Adrenal gland (tissue), 12 donors: ENCODE data around the gene PPOX. TPM values are rescaled to one million over a fixed set of nuclear protein-coding genes. Genes with fewer than 3 reads are reported as not detected.

Experiments used
- DNase-seq, 7 donors: peaks; one replicate each; pipeline ENCODE4 v3.0.0-alpha.2; 2019 to 2020
- H3K27ac ChIP-seq, 5 donors: fragments of 200-600 bp; sonication (generic) in 4 of 5; 1 replicate in 3 of 5; 2 replicates in 2 of 5; pipeline versions ENCODE4 v1.5.1 to v1.8.0; 2016 to 2020; ENCODE audit warnings: mild to moderate bottlenecking in 1 of 5
- H3K27me3 ChIP-seq: fragments of 200-600 bp; 2 replicates; pipeline ENCODE4 v1.8.0; 2021
- H3K36me3 ChIP-seq, 2 donors: fragments of 200-600 bp; replicated peaks in 1 of 2; 1 replicate in 1 of 2; 2 replicates in 1 of 2; pipeline versions ENCODE4 v1.5.1 to v1.8.0; 2018 to 2022
- H3K4me1 ChIP-seq, 2 donors: fragments of 200-600 bp; replicated peaks in 1 of 2; 1 replicate in 1 of 2; 2 replicates in 1 of 2; pipeline versions ENCODE4 v1.5.1 to v1.8.0; 2018 to 2021
- H3K4me3 ChIP-seq, 4 donors: fragments of 200-600 bp; sonication (generic) in 3 of 4; one replicate each; pipeline ENCODE4 v1.5.1; 2016 to 2018
- H3K9me3 ChIP-seq, 3 donors: fragments of 200-600 bp; sonication (generic) in 1 of 3; replicated peaks in 1 of 3; 1 replicate in 2 of 3; 2 replicates in 1 of 3; pipeline versions ENCODE4 v1.5.1 to v1.8.0; 2016 to 2021
- POLR2A ChIP-seq, 2 donors: fragments of 450-650 bp; IDR thresholded peaks; one replicate each; pipeline ENCODE4 v1.6.1; 2017; ENCODE audit warnings: antibody characterized with exemption in 2 of 2, mild to moderate bottlenecking in 2 of 2, moderate library complexity in 1 of 2
- WGBS, 4 donors: extraction: QIAGEN DNeasy Blood & Tissue Kit in 2 of 4; methylation state at CpG; one replicate each; pipeline versions ENCODE4 v1.1.5 to v1.1.7; 2013 to 2017; 5-methylcytosine and 5-hydroxymethylcytosine counted together
- intact Hi-C, 2 donors: fragments of 100-400 bp; cut with DNase I; formaldehyde crosslinking; loops; one replicate each; pipeline versions ENCODE4 v1.14.1 to v1.15.0; 2022 to 2023
- polyA plus RNA-seq, 3 donors: library from polyadenylated mRNA; stranded (reverse); fragments of 200-250 nt in 2 of 3; fragments of 350-450 nt in 1 of 3; fragmentation: Illumina TruSeq in 1 of 3; extraction: RNeasy Lipid Tissue Mini Kit (QIAGEN cat#74804) in 1 of 3; gene quantifications; one replicate each; pipeline ENCODE4 v1.2.3, GENCODE V29; 2013 to 2014
- total RNA-seq, 9 donors: library from RNA; depleted of rRNA in 4 of 9; stranded (reverse); fragments of >200 nt in 4 of 9; fragments of 120-200 nt in 1 of 9; fragmentation: NEBNext Ultra II Directional in 1 of 9; extraction: Animal tissue kit (Norgen Biotek cat#: 25700) in 1 of 9; gene quantifications; one replicate each; pipeline versions ENCODE4 v1.1.0 to v1.2.4, GENCODE V29; 2013 to 2023
- TF ChIP-seq, protein P1 (sequence below), 6 experiments: fragments of 450-650 bp in 4 of 6; fragments of 200-600 bp in 2 of 6; sonication (generic) in 1 of 6; IDR thresholded peaks; 1 replicate in 5 of 6; 2 replicates in 1 of 6; pipeline versions ENCODE4 v1.5.1 to v1.8.0; 2016 to 2021; ENCODE audit warnings: antibody characterized with exemption in 6 of 6, mild to moderate bottlenecking in 2 of 6, moderate library complexity in 1 of 6
- donor health status: healthy with polysubstance abuse.
- donor health status: Bipolar disorder and iron deficiency.
- donor health status: DM: yes; HTN: yes; CAD: no.
- donor health status: DM: no; HTN: no; CAD: no.
- donor health status: DM: no; HTN: no; CAD: no.
- donor health status: DM: yes; HTN: yes; CAD: no.

Gene PPOX
- total and polyA plus RNA-seq, 12 donors = 13.2 to 268 (median 39.0) TPM

DNA sequence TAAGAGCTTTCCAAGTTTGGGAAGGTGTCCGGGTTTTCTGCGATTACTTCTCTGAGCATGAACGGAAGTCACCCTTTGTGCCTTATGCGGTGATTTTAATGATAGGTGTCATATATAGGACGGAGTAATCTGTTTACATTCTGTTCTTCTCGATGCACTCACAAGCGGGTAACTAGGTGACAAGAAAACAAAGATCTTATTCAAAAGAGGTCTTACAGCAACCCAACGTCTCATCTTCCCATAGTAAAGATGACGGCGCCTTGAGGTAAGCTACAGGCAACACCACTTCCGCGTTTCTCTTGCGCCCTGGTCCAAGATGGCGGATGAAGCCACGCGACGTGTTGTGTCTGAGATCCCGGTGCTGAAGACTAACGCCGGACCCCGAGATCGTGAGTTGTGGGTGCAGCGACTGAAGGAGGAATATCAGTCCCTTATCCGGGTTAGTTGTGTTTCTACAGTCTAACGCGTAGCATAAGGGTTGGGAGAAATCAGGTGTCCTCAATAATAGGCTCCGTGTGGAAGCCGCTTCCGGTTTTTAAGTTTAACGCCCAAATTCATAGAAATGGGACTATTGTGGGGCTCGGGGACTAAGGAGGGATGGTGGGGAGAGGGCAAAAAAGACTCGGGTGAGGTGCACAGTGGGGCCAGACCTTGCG is 12.4 kb upstream of the PPOX start, which contains the start of gene UFC1:
Gene UFC1 (plus strand): TSS at position 297 of the 656 bp plus-strand sequence. CDS start 20 bp downstream, at position 317.
- peak; percentile 72 to 90 (median 83) for DNase-seq
- Histone ChIP-seq H3K4me1 (peaks cover 0 to 14% of the 10 kb centered on the region in 2 donors), H3K9me3 (no peaks in the 10 kb centered on the region), H3K4me3 (peak within 1 kb of the TSS; percentile 9 to 83 (median 77)), H3K27me3 (no peaks in the 10 kb centered on the region), H3K36me3 (peaks cover 0 to 21% of the 10 kb centered on the region in 2 donors), H3K27ac (peak within 1 kb of the TSS; percentile 85 to 95 (median 91))
- intact Hi-C loops = no loop called here
- WGBS, 4 donors = 0 to 1% (median 0%) methylated on average over 27 to 33 of the region's 33 CpGs
- TF ChIP-seq POLR2A (IDR thresholded peaks at IDR 0.05) = peak in 1 of 2 donors; percentile 45
- TF ChIP-seq, protein P1, sequence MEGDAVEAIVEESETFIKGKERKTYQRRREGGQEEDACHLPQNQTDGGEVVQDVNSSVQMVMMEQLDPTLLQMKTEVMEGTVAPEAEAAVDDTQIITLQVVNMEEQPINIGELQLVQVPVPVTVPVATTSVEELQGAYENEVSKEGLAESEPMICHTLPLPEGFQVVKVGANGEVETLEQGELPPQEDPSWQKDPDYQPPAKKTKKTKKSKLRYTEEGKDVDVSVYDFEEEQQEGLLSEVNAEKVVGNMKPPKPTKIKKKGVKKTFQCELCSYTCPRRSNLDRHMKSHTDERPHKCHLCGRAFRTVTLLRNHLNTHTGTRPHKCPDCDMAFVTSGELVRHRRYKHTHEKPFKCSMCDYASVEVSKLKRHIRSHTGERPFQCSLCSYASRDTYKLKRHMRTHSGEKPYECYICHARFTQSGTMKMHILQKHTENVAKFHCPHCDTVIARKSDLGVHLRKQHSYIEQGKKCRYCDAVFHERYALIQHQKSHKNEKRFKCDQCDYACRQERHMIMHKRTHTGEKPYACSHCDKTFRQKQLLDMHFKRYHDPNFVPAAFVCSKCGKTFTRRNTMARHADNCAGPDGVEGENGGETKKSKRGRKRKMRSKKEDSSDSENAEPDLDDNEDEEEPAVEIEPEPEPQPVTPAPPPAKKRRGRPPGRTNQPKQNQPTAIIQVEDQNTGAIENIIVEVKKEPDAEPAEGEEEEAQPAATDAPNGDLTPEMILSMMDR (IDR thresholded peaks at IDR 0.05) = no peak

DNA sequence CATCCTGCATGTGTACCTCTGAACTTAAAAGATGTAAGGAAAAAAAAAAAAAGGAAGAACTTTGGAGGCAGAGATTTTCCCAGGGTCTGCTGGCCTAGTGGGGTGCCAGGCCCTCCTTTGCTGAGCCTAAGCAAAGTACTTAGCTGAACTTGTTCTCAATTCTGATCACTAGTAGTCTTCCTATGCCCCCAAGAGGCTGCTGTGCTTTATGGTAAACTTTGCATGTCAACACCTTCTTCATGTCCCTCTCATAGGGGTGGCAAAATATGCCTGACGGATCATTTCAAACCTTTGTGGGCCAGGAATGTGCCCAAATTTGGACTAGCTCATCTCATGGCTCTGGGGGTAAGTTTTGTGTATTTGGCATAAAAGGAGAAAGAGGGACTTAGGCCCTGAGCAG is 8.4 kb upstream of the PPOX start:
- 81 to 100% (median 96%) methylated on average over 1 of the region's 1 CpG for WGBS, 4 donors
- DNase-seq = no peak
- TF ChIP-seq, protein P1 (IDR thresholded peaks at IDR 0.05) = no peak
- no peak for TF ChIP-seq POLR2A (IDR thresholded peaks at IDR 0.05)
- intact Hi-C loops = no loop called here
- Histone ChIP-seq H3K27ac (no peak overlapping the region), H3K36me3 (peaks cover 0 to 35% of the 10 kb centered on the region in 2 donors), H3K9me3 (no peaks in the 10 kb centered on the region), H3K27me3 (no peaks in the 10 kb centered on the region), H3K4me1 (peaks cover 5 to 31% of the 10 kb centered on the region in 2 donors), H3K4me3 (no peak overlapping the region)

DNA sequence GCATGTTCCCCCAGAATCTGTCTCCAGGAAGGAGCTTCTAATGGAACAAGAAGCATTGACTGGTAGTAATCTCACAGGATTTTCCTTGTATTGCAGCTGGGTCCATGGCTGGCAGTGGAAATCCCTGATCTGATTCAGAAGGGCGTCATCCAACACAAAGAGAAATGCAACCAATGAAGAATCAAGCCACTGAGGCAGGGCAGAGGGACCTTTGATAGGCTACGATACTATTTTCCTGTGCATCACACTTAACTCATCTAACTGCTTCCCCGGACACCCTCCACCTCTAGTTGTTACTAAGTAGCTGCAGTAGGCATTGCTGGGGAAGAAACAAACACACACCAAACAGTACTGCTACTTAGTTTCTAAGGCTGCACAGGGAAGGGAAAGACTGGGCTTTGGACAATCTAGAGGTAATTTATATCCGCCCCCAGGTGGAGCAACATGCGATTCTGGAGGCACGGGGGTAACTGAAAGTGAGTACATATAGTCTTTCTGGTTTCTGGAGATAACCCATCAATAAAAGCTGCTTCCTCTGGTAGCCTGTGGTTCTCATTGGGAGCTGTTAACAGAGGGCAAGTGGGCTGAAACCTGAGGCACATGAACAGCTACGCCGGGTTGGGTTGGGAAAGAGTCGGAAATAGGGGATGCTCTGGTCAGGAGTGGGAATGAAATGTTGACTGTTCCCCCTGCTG is 7.8 kb upstream of the PPOX start:
- WGBS, 4 donors = 64 to 70% (median 67%) methylated on average over 9 of the region's 9 CpGs
- Histone ChIP-seq H3K27ac (peak overlapping the region in 3 of 5 donors; percentile 55 to 88 (median 85)), H3K4me1 (peaks cover 5 to 31% of the 10 kb centered on the region in 2 donors), H3K9me3 (no peaks in the 10 kb centered on the region), H3K36me3 (peaks cover 0 to 40% of the 10 kb centered on the region in 2 donors), H3K4me3 (peak overlapping the region in 1 of 4 donors; percentile 94), H3K27me3 (no peaks in the 10 kb centered on the region)
- no peak for DNase-seq
- TF ChIP-seq, protein P1 (IDR thresholded peaks at IDR 0.05) = no peak
- no peak for TF ChIP-seq POLR2A (IDR thresholded peaks at IDR 0.05)
- intact Hi-C loops = no loop called here
